C1 segment of cervical spinal cord (tissue), 14 donors: Measurements from ENCODE around the gene POTEE.
"Not testable (repeated sequence)": the region's sequence is repeated elsewhere in the genome, so short reads cannot be mapped to it uniquely, and the experiment has no call there.

Source experiments
- DNase-seq, 14 donors: peaks; one replicate each; lab custom pipeline; 2025; lab: John Stamatoyannopoulos, UW

Gene POTEE

GRCh38 chr2:131209030-131209772 lies at the start of gene POTEE:
Gene POTEE, plus strand, starts transcription at chr2:131209536. Its CDS starts 8,867 bp downstream, at chr2:131218403.
- not testable (repeated sequence) for DNase-seq

GRCh38 chr2:131165562-131165961 lies 43.8 kb upstream of the POTEE start:
- DNase-seq = not testable (repeated sequence)

GRCh38 chr2:131168538-131168937 lies 40.8 kb upstream of the POTEE start:
- DNase-seq = no peak

- DNase-seq = not testable (repeated sequence)
Measured at GRCh38 chr2:131178050-131178449, 31.3 kb upstream of the POTEE start.

- not testable (repeated sequence) for DNase-seq
Measured at GRCh38 chr2:131178721-131179418, 30.5 kb upstream of the POTEE start.

- DNase-seq = not testable (repeated sequence)
Measured at GRCh38 chr2:131181451-131181850, 27.9 kb upstream of the POTEE start.

- not testable (repeated sequence) for DNase-seq
Measured at GRCh38 chr2:131193421-131193820, 15.9 kb upstream of the POTEE start.

- not testable (repeated sequence) for DNase-seq
Measured at GRCh38 chr2:131196186-131196585, 13.2 kb upstream of the POTEE start.

- DNase-seq = no peak
Measured at GRCh38 chr2:131201098-131201497, 8.2 kb upstream of the POTEE start.

GRCh38 chr2:131207839-131208238 lies 1.5 kb upstream of the POTEE start:
- not testable (repeated sequence) for DNase-seq

- DNase-seq = not testable (repeated sequence)
Measured at GRCh38 chr2:131209773-131210104, 403 bp downstream of the POTEE start.

- not testable (repeated sequence) for DNase-seq
Measured at GRCh38 chr2:131210434-131211211, 1.3 kb downstream of the POTEE start.

GRCh38 chr2:131217238-131217986 lies 8.1 kb downstream of the POTEE start:
- DNase-seq = not testable (repeated sequence)

- DNase-seq = not testable (repeated sequence)
Measured at GRCh38 chr2:131235543-131236449, 26.5 kb downstream of the POTEE start.
